ENCODE results near the gene TBCC. TPM values are rescaled to one million over a fixed set of nuclear protein-coding genes. Genes with fewer than 3 reads are reported as not detected.

The TBCC gene
- total and polyA plus RNA-seq, 7 donors = 13.1 to 41.3 (median 19.1) TPM

GRCh38 chr6:42764911-42765648, 19.2 kb upstream of the TBCC start:
- H3K36me3 ChIP-seq (ENCODE audit: insufficient read depth in 1 of 2, low read depth in 1 of 2) = no peaks in the 10 kb centered on the region
- ATAC-seq = no peak
- no peaks in the 10 kb centered on the region for H3K27me3 ChIP-seq (ENCODE audit: insufficient read depth in 3 of 3, low read length in 2 of 3)
- intact Hi-C loops (cut with DNase I) = no loop called here
- H3K27ac ChIP-seq = no peak overlapping the region
- H3K4me3 ChIP-seq = no peak overlapping the region
- TF ChIP-seq CTCF (IDR thresholded peaks at IDR 0.05) = no peak
- H3K9me3 ChIP-seq = no peaks in the 10 kb centered on the region
- WGBS, 3 donors = 85 to 86% (median 85%) methylated on average over 9 of the region's 9 CpGs
- H3K4me1 ChIP-seq = peaks cover 13% of the 10 kb centered on the region
- no peak for DNase-seq

GRCh38 chr6:42762950-42763349, 17.0 kb upstream of the TBCC start:
- intact Hi-C loops (cut with DNase I) = no loop called here
- Histone ChIP-seq H3K4me1 (peaks cover 13% of the 10 kb centered on the region), H3K9me3 (no peaks in the 10 kb centered on the region), H3K4me3 (no peak overlapping the region), H3K36me3 (ENCODE audit: insufficient read depth in 1 of 2, low read depth in 1 of 2) (no peaks in the 10 kb centered on the region), H3K27ac (no peak overlapping the region), H3K27me3 (ENCODE audit: insufficient read depth in 3 of 3, low read length in 2 of 3) (no peaks in the 10 kb centered on the region)
- ATAC-seq (no peak), DNase-seq (no peak)
- 77 to 84% (median 82%) methylated on average over 3 of the region's 3 CpGs for WGBS, 3 donors
- no peak for TF ChIP-seq CTCF (IDR thresholded peaks at IDR 0.05)

- WGBS, 3 donors = 97 to 98% (median 98%) methylated on average over 3 of the region's 3 CpGs
- intact Hi-C loops (cut with DNase I) = no loop called here
- Histone ChIP-seq H3K9me3 (no peaks in the 10 kb centered on the region), H3K36me3 (ENCODE audit: insufficient read depth in 1 of 2, low read depth in 1 of 2) (no peaks in the 10 kb centered on the region), H3K27me3 (ENCODE audit: insufficient read depth in 3 of 3, low read length in 2 of 3) (no peaks in the 10 kb centered on the region), H3K4me1 (peaks cover 13% of the 10 kb centered on the region), H3K27ac (no peak overlapping the region), H3K4me3 (no peak overlapping the region)
- ATAC-seq (no peak), DNase-seq (no peak)
- TF ChIP-seq CTCF (IDR thresholded peaks at IDR 0.05) = no peak
Measured at GRCh38 chr6:42762426-42762859, 16.5 kb upstream of the TBCC start.

GRCh38 chr6:42761287-42762067, 15.6 kb upstream of the TBCC start:
- no peaks in the 10 kb centered on the region for H3K36me3 ChIP-seq (ENCODE audit: insufficient read depth in 1 of 2, low read depth in 1 of 2)
- H3K27ac ChIP-seq = no peak overlapping the region
- H3K9me3 ChIP-seq = no peaks in the 10 kb centered on the region
- H3K4me1 ChIP-seq = peaks cover 13% of the 10 kb centered on the region
- no peak for ATAC-seq
- WGBS, 3 donors = 89 to 93% (median 92%) methylated on average over 8 of the region's 8 CpGs
- no peak overlapping the region for H3K4me3 ChIP-seq
- intact Hi-C loops (cut with DNase I) = no loop called here
- no peak for DNase-seq
- no peaks in the 10 kb centered on the region for H3K27me3 ChIP-seq (ENCODE audit: insufficient read depth in 3 of 3, low read length in 2 of 3)
- no peak for TF ChIP-seq CTCF (IDR thresholded peaks at IDR 0.05)
